Measurements from ENCODE around the gene PIK3CB.
"Not testable (repeated sequence)": the region's sequence is repeated elsewhere in the genome, so short reads cannot be mapped to it uniquely, and the experiment has no call there.

PIK3CB gene

DNA sequence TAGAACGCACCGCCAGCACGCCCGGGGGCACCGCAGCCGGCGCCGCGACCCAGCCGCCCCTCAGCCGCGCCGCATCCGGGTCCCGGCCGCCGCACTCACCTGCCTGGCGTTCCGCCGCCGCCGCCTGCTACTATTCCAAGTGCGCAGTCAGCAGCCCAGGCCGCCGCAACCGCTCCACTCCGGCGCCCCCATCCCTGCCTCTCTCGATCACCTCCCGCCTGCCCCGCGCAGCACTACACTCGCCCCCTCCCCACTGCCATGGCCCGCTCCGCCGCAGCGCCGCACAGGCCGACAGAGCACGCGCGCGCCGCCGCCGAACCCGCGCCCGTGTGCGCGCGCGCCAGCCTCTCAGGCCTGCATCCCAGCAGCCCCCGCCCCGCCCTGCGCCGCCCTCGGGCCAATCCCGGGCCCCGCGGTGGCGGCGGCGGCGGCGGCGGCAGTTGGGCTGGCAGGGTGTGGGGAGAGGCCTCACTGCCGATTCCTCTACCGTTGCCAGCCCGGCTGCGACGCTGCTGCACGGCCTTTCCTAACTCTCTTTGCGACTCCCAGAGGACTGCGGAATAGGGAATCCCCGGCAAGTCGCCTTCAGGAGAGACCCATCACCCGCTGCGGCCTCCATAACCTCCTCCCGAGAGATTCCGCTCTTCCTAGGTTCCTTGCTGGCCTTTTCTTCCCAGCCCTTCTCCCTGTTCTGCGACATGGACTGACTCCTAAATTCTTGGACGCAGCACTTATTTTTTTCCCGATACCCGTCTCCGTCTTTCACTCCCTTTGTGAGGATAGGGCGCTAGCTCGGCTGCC, at the start of gene PIK3CB:
TSS of gene PIK3CB (minus strand) at position 333 of the 801 bp plus-strand sequence. CDS start 75,585 bp downstream, outside the sequence.
- peak; percentile 54 for DNase-seq

GRCh38 chr3:138881233-138881632, 46.5 kb upstream of the PIK3CB start:
- DNase-seq, result no peak

DNA sequence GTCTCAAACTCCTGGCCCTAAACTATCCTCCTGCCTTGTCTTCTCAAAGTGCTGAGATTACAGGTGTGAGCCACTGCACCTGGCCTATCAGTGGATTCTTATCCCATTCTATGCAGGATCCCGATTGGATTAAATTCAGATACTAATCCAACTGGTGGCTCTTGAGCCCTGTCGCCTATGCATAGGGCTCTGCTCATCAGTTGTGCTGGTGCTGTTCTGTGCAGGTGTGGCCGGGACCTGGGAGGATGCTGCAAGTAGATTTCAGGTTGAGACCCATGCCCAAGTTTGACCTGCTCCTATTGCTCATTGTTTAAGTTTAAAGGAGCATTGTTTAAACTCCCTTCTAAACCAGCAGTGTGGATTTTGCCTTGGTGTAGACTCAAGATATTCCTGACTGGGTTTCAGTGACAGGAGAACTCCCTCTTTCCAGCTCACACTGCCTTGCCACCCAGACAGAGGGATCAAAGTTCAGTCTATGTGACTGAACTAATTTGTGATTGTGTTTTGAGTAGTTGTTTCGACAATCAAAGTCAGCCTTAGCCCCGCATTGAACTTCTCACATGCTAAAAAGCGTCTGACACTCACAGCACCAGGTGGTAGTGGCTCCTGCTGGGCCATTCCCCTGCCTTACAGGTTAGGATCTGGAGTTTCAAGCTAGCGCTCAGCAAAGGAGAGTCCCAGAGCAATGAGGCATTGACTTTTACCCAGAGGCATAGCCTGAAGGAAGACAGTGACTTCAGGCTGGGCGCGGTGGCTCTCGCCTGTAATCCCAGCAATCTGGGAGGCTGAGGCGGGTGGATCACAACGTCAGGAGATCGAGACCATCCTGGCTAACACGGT, 45.0 kb upstream of the PIK3CB start:
- DNase-seq, result no peak

DNA sequence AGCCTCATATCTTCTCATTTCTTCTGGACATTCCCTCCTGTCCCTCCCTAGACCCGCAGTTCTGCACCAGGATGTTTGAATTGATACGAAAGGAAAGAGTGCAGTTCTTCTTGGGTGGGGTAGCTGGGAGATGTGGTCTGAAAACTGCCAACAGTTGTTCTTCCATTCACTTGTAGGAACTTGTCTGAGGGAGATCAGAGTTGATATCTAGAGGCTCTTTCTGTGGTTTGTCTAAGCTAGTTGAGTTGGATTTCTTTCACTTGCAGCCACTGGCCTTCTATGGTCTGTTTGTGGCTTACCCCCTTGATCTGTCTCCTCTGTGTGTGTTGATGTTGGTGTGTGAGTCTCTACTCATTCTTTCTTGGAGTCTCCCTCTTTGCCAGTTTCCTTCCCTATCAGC, 42.5 kb upstream of the PIK3CB start:
- no peak for DNase-seq

- DNase-seq, result no peak
These were observed 41.3 kb upstream of the PIK3CB start for GRCh38 chr3:138875754-138876664.

DNA sequence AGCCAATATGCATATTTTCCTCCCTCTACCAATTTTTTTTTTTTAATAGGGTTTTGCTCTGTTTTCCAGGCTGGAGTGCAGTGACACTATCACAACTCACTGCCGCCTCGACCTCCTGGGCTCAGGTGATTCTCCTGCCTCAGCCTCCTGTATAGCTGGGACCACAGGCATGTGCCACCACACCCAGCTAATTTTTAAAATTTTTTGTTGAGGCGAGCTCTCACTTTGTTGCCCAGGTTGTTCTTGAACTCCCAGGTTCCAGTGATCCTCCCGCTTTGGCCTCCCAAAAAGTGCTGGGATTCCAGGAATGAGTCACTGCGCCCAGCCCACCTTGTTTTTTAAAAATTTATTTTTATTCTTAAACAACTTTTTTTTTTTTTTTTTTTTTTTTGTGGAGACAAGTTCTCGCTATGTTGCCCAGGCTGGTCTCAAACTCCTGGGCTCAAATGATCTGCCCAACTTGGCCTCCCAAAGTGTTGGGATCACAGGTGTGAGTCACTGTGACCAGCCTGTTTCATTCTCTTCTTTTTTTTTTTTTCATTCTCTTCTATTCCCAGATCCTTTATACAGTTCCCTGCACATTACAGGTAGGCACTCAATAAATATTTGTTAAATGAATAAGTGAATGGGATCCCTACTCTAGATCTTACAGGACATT, 40.5 kb upstream of the PIK3CB start:
- no peak for DNase-seq

GRCh38 chr3:138873471-138874278, 38.9 kb upstream of the PIK3CB start:
- no peak for DNase-seq

DNA sequence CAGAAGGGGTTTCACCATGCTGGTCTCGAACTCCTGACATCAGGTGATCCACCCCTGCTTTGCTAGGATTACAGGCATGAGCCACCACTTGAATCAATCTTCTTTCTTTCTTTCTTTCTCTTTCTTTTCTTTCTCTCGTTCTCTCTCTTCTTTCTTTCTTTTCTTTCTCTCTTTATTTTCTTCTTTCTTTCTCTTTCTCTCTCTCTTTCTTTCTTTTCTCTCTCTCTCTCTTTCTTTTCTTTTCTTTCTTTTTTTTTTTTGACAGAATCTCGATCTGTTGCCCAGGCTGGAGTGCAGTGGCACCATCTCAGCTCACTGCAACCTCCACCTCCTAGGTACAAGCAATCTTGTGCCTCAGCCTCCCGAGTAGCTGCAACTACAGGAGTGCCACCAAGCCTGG, 37.9 kb upstream of the PIK3CB start:
- DNase-seq, result no peak

DNA sequence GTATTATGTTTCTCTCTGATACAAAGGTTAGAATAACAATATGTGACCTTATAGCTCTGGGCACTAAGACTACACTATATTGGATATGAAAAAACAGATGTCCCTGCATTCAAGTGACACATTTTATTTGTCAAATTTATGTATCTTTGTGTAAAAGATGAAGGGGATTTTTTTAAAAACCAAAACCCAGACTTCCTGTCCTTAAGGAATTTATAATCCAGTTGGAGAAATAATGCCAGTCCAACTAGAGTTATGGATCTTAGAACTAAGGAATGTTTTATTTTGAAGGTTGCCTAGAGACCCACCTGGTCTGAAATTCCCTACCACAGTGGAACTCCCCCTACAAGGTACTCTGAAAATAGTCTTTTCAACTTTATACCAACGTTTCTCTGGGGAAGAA, 33.3 kb upstream of the PIK3CB start:
- no peak for DNase-seq

- DNase-seq, result no peak
These were observed 29.0 kb upstream of the PIK3CB start for GRCh38 chr3:138863776-138864113.

DNA sequence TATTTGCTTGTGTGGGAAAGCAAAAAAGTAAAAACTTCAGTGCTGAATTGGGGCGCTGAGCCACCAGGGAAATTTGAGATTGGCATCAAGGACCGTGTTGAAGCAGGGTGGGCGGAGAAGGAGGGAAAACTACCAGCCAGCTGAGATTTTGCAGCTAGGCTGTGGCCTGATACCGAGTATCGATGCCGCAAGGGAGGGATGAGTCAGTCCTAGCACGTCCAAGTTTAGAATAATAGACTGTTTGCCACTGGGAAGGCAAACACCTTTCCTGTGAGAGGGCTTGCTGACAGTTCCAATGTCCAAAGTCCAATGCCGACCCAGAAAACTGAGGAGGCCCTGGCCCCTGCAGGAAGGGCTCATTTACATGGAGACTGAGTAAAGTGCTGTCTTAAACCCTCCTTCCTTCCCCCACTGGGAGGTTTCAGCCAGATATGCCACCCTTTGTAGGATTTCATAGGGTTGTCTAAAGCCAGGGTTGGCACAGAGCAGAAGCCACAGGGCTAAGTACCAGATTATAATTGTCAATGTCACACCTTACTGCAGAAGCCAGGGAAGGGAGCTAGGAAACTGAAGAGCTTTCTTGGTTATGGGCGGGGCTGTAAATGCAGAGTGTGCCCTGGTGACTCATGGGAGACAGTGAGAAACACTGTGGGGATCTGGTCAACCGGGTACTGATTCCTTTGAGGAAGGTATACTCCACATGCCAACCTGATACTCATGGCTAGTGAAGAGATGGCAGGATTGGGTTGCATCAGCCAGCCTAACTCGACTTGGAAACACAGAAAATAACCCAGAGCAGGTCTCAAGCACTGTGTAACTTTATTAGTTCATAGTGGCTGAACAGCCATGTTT, 28.4 kb upstream of the PIK3CB start:
- no peak for DNase-seq

DNA sequence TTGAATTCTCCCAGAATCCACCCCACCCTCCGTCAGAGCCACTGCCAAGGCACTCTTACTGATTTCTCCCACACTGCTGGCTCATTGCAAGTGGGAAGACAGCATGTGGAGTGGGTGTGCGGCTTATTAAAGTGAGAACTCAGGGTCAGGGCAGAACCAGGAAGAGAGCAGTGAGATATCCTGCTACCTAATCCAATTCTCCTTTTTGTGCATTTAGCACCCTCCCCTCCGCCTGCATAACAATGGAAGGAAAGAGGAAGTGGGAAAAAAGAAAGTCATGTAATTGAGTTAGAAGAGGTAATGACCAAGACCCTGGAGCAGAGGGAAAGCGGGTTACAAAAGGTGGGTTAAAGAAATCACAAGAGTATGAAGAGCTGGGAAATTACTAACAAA, 27.8 kb upstream of the PIK3CB start:
- DNase-seq, result no peak

- DNase-seq, result no peak
These were observed 27.1 kb upstream of the PIK3CB start for GRCh38 chr3:138861798-138862197.

DNA sequence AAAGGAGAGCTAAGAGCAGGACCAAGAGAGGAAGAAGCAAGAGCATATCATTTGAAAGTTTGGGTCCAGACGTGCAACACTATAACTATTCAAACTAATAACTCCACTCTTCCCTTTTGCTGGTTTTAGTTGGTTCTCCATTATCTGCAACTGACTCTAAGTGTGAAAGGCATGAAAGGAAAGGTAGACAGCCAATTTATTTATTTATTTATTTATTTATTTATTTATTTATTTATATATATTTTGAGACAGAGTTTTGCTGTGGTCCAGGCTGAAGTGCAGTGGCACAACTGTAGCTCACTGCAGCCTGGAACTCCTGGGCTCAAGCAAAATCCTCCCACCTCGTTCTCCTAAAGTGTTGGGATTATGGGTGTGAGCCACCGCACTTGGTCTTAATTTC, 22.1 kb upstream of the PIK3CB start:
- DNase-seq, result no peak

DNA sequence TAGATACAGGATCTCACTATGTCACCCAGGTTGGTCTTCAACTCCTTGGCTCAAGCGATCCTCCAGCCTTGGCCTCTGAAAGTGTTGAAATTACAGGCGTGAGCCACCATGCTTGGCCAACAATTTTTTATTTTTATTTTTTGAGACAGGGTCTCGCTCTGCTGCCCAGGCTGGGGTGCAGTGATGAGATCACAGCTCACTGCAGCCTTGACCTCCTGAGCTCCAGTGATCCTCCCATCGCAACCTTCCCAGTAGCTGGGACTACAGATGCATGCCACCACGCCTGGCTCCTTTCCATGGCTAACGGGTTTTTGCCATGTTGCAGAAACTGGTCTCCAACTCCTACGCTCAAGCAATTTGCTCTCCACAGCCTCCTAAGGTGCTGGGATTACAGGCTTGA, 20.2 kb upstream of the PIK3CB start:
- DNase-seq, result no peak

DNA sequence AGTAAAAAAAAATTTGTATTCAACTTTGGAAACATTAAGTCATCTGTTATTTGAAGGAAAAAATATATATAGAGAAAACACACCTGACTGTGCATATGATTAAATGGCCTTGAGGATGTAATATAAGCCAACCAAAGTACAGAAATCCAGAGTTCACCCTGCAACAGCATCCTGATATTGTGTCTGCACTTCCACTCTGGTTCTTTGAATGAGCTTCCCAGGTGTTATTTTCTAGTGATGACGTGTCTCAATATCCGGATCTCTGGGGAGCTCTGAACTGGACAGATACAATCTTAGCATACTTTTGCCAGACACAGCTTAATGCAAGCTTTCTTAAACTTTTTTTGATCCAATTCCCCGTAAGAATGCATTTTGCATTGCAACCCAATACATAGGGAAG, 19.5 kb upstream of the PIK3CB start:
- DNase-seq, result no peak

DNA sequence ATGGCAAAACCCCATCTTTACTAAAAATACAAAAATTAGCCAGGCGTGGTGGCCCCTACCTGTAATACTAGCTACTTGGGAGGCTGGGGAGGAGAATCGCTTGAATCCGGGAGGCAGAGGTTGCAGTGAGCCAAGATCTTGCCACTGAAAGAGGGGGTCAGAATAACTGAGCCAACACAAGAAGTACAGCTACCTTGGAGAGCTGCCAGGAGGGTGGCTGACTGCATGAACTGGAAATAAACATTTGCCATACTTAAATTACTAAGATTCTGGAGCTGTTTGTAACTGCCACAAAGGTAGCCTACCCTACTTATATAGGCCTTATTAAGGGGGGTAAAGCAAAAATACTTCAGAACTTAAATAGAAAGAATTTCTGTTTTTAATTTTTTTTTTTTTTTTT, 15.4 kb upstream of the PIK3CB start:
- no peak for DNase-seq

GRCh38 chr3:138849222-138849940, 14.7 kb upstream of the PIK3CB start:
- no peak for DNase-seq

DNA sequence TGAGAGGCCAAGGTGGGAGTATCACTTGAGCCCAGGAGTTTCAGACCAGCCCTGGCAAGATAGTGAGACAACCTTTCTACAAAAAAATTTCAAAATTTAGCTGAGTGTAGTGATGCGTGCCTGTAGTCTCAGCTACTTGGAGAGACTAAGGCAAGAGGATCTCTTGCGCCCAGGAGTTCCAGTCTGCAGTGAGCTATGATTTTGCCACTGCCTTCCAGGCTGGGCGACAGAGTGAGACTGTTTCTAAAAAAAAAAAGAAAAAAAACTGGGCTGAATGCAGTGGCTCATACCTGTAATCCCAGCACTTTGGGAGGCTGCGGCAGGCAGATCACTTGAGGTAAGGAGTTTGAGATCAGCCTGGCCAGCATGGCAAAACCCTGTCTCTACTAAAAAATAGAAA, 14.0 kb upstream of the PIK3CB start:
- DNase-seq, result no peak

DNA sequence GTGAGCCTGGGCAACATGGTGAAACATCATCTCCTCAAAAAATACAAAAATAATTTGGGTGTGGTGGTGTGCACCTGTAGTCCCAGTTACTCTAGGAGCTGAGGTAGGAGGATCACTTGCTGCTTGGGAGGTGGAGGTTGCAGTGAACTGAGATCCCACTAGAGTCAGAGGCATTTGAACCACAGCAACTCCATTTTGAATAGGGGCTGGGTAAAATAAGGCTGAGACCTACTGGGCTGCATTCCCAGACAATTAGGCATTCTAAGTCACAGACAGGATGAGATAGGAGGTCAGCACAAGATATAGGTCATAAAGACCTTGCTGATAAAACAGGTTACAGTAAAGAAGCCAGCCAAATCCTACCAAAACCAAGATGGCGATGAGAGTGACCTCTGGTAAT, 12.1 kb upstream of the PIK3CB start:
- DNase-seq, result not testable (repeated sequence)

Measured in cortex of kidney (tissue), 1 donor.